ENCODE results near the gene RAB40C.

RAB40C gene

DNA sequence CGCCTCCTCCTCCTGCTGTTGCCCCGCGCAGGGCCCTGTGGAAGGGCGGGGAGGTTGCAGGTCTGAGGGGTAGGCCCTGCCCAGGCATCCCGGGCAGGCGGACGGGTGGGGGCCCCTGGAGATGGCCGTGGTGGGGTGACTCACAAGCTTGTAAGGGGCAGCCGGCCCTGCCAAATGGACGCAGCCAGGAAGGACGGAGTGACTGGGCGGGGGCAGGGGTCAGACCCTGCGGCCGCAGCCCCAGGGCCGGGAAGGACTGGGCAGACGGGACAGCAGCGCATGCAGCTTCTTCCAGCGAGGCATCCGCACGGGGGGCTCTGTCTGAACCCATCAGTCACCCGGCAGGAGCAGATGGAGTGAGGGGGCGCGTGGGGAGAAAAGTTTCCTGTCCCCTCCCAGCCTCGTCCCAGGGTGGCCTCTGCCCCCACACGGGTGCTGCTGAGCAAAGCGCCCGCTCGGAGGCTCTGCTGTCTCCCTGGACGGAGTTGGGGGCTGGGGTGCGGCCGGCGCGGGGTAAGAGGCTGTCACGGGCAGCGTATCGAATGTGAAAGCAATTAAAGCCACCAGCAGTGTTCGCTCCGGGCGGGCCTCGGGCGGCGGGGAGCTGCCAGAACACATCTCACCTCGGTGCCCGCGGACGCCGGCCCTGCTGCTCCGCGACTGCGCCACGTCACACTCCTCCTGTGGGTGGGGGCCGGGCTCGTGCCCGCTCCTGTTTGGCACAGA is 35.1 kb upstream of the RAB40C start:
- Histone ChIP-seq H4K5ac (ENCODE audit: low read length) (no peak overlapping the region), H3K9ac (ENCODE audit: low read length) (no peak overlapping the region), H3K79me1 (ENCODE audit: low read length) (peaks cover under 1% of the 10 kb centered on the region), H3K27me3 (ENCODE audit: insufficient read depth, low read length, poor library complexity) (peaks cover 4% of the 10 kb centered on the region), H3K18ac (ENCODE audit: low read length) (no peak overlapping the region), H3K79me2 (ENCODE audit: control insufficient read depth, insufficient read depth, low read length) (no peaks in the 10 kb centered on the region), H4K8ac (ENCODE audit: low read depth, low read length) (no peak overlapping the region), H2BK5ac (ENCODE audit: low read length) (no peak overlapping the region), H3K4me2 (ENCODE audit: low read length) (no peak overlapping the region), H3K56ac (ENCODE audit: low read length) (no peak overlapping the region), H2BK120ac (ENCODE audit: low read depth, low read length) (no peak overlapping the region), H3K23ac (ENCODE audit: low read length) (no peak overlapping the region), H3K27ac (ENCODE audit: low read depth, low read length) (no peak overlapping the region), H2AK5ac (ENCODE audit: low read length) (no peak overlapping the region), H3K36me3 (ENCODE audit: control insufficient read depth, insufficient read depth, low read length) (no peaks in the 10 kb centered on the region), H2BK15ac (replicated peaks; ENCODE audit: low read depth) (no peak overlapping the region), H3K4ac (ENCODE audit: low read depth, low read length) (no peak overlapping the region), H3K4me1 (ENCODE audit: control insufficient read depth, low read depth, low read length) (no peaks in the 10 kb centered on the region), H3K4me3 (ENCODE audit: low read length) (no peak overlapping the region)
- no CpG with 5 or more reads among the region's 54 CpGs for WGBS (ENCODE audit: extremely low coverage, insufficient coverage, low lambda C conversion rate)
- DNase-seq = no peak

DNA sequence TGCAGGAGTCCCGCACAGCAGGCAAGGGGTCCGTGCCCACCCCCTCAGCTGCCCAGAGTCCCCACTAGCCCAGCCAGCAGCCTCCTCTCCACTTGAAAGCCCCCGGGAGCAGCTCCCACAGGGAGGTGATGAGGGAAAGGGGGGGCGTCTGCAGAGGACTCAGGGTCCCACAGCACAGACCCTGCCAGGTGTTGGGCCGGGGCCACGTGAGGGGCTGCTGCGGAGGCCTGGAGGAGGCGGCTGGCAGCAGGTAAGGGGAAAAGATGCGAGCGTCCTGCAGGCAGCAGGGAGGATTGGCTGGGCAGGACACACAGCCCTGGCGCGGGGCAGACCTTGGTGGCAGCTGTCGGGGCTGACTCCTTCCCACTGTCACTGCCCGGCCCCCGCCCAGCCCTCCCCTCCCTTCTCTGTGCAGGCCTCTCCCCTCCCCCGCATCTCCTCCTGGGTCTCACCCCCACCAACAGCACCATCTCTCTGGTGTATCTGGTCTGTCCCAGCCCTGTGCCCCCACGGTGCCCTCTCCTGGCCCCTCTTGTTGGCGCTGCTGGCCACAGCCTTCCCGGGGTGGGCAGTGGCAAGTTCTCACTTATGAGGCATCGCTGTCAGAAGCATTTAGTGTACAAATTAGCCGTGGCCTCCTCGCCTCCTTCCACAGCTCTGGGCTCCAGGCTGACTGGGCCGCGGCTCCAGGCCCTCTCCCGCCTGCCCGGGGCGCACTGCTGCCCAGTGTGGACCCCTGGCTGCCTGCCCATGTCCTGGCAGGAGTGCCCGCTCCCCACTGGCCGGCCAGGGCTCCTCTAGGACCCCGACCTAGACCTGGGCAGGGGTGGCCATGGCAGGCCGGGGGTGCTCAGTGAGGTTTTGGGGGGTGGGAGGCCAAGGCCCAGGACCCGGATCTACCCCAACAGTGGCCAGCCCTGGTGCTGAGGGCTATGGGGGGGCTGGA is 34.1 kb upstream of the RAB40C start:
- H2BK120ac ChIP-seq (ENCODE audit: low read depth, low read length) = no peak overlapping the region
- no peak overlapping the region for H4K5ac ChIP-seq (ENCODE audit: low read length)
- no peak overlapping the region for H3K56ac ChIP-seq (ENCODE audit: low read length)
- no peaks in the 10 kb centered on the region for H3K36me3 ChIP-seq (ENCODE audit: control insufficient read depth, insufficient read depth, low read length)
- no peak overlapping the region for H3K23ac ChIP-seq (ENCODE audit: low read length)
- no peak overlapping the region for H4K8ac ChIP-seq (ENCODE audit: low read depth, low read length)
- H3K79me2 ChIP-seq (ENCODE audit: control insufficient read depth, insufficient read depth, low read length) = no peaks in the 10 kb centered on the region
- H2BK5ac ChIP-seq (ENCODE audit: low read length) = no peak overlapping the region
- H3K4me1 ChIP-seq (ENCODE audit: control insufficient read depth, low read depth, low read length) = no peaks in the 10 kb centered on the region
- no peak overlapping the region for H3K4me3 ChIP-seq (ENCODE audit: low read length)
- H3K4me2 ChIP-seq (ENCODE audit: low read length) = no peak overlapping the region
- peaks cover 7% of the 10 kb centered on the region for H3K27me3 ChIP-seq (ENCODE audit: insufficient read depth, low read length, poor library complexity)
- no CpG with 5 or more reads among the region's 32 CpGs for WGBS (ENCODE audit: extremely low coverage, insufficient coverage, low lambda C conversion rate)
- H3K4ac ChIP-seq (ENCODE audit: low read depth, low read length) = no peak overlapping the region
- no peak overlapping the region for H3K27ac ChIP-seq (ENCODE audit: low read depth, low read length)
- no peak overlapping the region for H3K18ac ChIP-seq (ENCODE audit: low read length)
- no peak overlapping the region for H2AK5ac ChIP-seq (ENCODE audit: low read length)
- H3K9ac ChIP-seq (ENCODE audit: low read length) = no peak overlapping the region
- no peak overlapping the region for H2BK15ac ChIP-seq (replicated peaks; ENCODE audit: low read depth)
- H3K79me1 ChIP-seq (ENCODE audit: low read length) = no peaks in the 10 kb centered on the region
- DNase-seq = no peak

DNA sequence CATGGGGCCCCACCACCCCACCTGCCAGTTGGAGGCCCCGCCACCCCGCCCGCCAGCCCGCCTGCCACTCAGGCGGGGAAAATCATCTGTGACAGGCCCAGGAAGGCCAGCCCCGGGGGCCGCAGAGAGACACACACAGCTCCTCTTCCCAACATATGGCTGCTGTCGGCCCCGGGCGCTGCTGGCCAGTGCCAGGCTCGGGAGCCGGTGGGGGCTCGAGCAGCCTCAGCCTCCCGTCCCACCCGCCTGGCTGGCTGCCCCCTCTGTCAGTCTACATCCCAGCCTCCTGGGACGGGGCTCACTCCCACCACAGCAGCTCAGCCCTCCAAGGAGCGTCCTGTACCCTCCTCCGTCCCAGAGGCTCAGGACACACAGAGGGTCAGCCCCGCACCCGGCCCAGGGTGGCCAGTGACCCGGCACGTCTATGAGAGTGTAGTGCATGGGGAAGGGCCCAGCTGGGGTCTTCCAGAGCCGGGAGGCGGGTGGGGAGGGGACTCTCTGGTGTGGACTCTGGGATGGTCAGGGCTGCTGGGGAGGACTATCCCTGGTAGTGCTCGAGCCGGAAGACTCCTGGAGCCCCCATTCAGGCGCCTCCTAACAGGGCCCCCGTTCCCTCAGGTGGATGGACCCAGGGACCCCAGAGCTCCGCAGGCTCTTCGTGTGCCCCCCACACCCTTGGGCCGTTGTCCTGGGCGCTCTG is 33.2 kb upstream of the RAB40C start:
- no peaks in the 10 kb centered on the region for H3K79me1 ChIP-seq (ENCODE audit: low read length)
- H3K27ac ChIP-seq (ENCODE audit: low read depth, low read length) = no peak overlapping the region
- no peak overlapping the region for H3K4ac ChIP-seq (ENCODE audit: low read depth, low read length)
- no peaks in the 10 kb centered on the region for H3K79me2 ChIP-seq (ENCODE audit: control insufficient read depth, insufficient read depth, low read length)
- H3K56ac ChIP-seq (ENCODE audit: low read length) = no peak overlapping the region
- no peak for DNase-seq
- no peak overlapping the region for H4K5ac ChIP-seq (ENCODE audit: low read length)
- no peak overlapping the region for H3K4me3 ChIP-seq (ENCODE audit: low read length)
- no CpG with 5 or more reads among the region's 32 CpGs for WGBS (ENCODE audit: extremely low coverage, insufficient coverage, low lambda C conversion rate)
- no peak overlapping the region for H4K8ac ChIP-seq (ENCODE audit: low read depth, low read length)
- H2BK15ac ChIP-seq (replicated peaks; ENCODE audit: low read depth) = no peak overlapping the region
- H3K23ac ChIP-seq (ENCODE audit: low read length) = no peak overlapping the region
- no peak overlapping the region for H3K9ac ChIP-seq (ENCODE audit: low read length)
- no peak overlapping the region for H2BK5ac ChIP-seq (ENCODE audit: low read length)
- no peak overlapping the region for H3K18ac ChIP-seq (ENCODE audit: low read length)
- H2AK5ac ChIP-seq (ENCODE audit: low read length) = no peak overlapping the region
- no peaks in the 10 kb centered on the region for H3K4me1 ChIP-seq (ENCODE audit: control insufficient read depth, low read depth, low read length)
- H3K27me3 ChIP-seq (ENCODE audit: insufficient read depth, low read length, poor library complexity) = peaks cover 10% of the 10 kb centered on the region
- no peaks in the 10 kb centered on the region for H3K36me3 ChIP-seq (ENCODE audit: control insufficient read depth, insufficient read depth, low read length)
- no peak overlapping the region for H3K4me2 ChIP-seq (ENCODE audit: low read length)
- no peak overlapping the region for H2BK120ac ChIP-seq (ENCODE audit: low read depth, low read length)

DNA sequence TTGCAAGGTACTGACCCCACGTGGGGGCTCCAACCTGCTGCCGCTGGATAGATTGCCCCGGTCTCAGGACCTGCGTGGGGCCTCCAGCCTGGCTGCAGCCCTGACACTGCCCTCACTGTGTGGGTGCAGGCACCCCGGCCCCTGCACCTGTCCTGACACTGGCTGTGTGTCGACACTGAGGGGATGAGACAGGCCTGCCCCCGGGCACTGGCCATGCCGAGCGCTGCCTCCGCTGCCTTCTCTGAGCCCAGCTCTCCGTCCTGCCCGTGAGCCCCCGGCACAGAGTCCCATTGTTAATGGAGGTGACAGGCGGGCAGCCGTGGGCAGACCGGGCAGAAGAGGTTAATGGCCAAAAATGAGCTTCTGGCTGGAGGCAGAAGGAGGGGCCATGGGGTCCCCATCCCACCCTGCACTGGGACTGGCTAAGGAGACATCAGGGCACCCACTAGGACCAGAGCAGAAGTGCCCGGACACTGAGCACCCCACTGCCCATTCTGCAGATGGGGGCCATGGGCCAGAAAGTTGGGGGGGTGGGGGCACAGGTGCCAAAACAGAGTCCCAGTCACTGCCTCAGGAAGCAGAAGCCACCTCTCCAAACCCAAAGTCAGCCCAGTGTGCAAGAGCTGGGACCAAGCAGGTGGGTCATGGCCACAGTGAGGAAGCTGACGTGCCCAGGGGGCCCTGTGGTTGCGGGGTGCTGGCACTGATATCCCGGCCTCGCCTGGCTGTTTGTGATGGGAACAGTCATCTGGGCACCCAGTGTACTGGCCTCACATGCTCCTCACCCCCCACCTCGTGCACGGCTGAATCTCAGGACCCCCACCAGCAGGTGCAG is 32.2 kb upstream of the RAB40C start:
- no peak overlapping the region for H4K5ac ChIP-seq (ENCODE audit: low read length)
- H3K27ac ChIP-seq (ENCODE audit: low read depth, low read length) = no peak overlapping the region
- H3K23ac ChIP-seq (ENCODE audit: low read length) = no peak overlapping the region
- H3K36me3 ChIP-seq (ENCODE audit: control insufficient read depth, insufficient read depth, low read length) = no peaks in the 10 kb centered on the region
- H3K79me2 ChIP-seq (ENCODE audit: control insufficient read depth, insufficient read depth, low read length) = no peaks in the 10 kb centered on the region
- H2BK120ac ChIP-seq (ENCODE audit: low read depth, low read length) = no peak overlapping the region
- H2BK5ac ChIP-seq (ENCODE audit: low read length) = no peak overlapping the region
- no peak overlapping the region for H3K4me3 ChIP-seq (ENCODE audit: low read length)
- DNase-seq = no peak
- H3K4me2 ChIP-seq (ENCODE audit: low read length) = no peak overlapping the region
- no peaks in the 10 kb centered on the region for H3K4me1 ChIP-seq (ENCODE audit: control insufficient read depth, low read depth, low read length)
- no peak overlapping the region for H3K4ac ChIP-seq (ENCODE audit: low read depth, low read length)
- H3K18ac ChIP-seq (ENCODE audit: low read length) = no peak overlapping the region
- H3K79me1 ChIP-seq (ENCODE audit: low read length) = no peaks in the 10 kb centered on the region
- no peak overlapping the region for H2BK15ac ChIP-seq (replicated peaks; ENCODE audit: low read depth)
- no peak overlapping the region for H3K56ac ChIP-seq (ENCODE audit: low read length)
- peaks cover 10% of the 10 kb centered on the region for H3K27me3 ChIP-seq (ENCODE audit: insufficient read depth, low read length, poor library complexity)
- H2AK5ac ChIP-seq (ENCODE audit: low read length) = no peak overlapping the region
- no peak overlapping the region for H4K8ac ChIP-seq (ENCODE audit: low read depth, low read length)
- no CpG with 5 or more reads among the region's 23 CpGs for WGBS (ENCODE audit: extremely low coverage, insufficient coverage, low lambda C conversion rate)
- no peak overlapping the region for H3K9ac ChIP-seq (ENCODE audit: low read length)

DNA sequence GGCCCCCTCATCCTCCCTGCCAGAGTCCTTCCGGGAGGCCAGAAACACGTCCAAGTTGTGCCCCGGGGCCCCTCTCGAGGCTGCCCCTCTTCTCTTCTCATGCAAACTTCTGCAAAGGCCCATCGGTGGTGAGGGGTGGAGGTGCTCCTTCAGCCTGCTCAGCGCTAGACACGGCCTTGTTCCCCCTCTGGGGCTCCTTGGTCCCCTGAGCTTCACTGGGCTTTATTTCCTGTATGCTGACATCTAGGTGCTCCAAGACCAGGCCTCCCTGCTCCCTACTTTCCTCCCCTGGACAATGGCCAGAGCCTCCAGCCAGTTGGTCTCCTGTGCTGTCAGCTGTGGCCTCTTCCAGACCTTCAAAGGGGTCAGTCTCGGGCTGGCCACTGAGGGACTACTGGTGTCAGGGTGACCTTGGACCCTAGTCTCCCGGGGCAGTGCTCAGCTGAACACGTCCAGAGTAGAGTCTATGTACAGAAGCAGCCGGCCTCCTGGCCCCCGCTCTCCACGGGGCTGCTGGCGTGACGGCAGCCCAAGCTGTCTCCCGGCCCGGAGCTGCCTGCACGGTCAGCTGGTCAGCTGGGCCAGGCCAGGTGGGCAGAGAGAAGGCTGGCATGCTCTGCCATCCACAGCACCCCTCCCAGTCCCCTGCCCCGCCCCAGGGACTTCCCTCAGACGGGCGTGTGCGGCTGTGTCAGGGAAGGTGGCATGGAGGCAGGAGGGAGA is 31.4 kb upstream of the RAB40C start:
- Histone ChIP-seq H2BK15ac (replicated peaks; ENCODE audit: low read depth) (no peak overlapping the region), H4K5ac (ENCODE audit: low read length) (no peak overlapping the region), H3K79me2 (ENCODE audit: control insufficient read depth, insufficient read depth, low read length) (no peaks in the 10 kb centered on the region), H3K4me1 (ENCODE audit: control insufficient read depth, low read depth, low read length) (no peaks in the 10 kb centered on the region), H4K8ac (ENCODE audit: low read depth, low read length) (no peak overlapping the region), H3K9ac (ENCODE audit: low read length) (no peak overlapping the region), H3K18ac (ENCODE audit: low read length) (no peak overlapping the region), H3K4ac (ENCODE audit: low read depth, low read length) (no peak overlapping the region), H2BK120ac (ENCODE audit: low read depth, low read length) (no peak overlapping the region), H3K56ac (ENCODE audit: low read length) (no peak overlapping the region), H2AK5ac (ENCODE audit: low read length) (no peak overlapping the region), H3K23ac (ENCODE audit: low read length) (no peak overlapping the region), H3K27me3 (ENCODE audit: insufficient read depth, low read length, poor library complexity) (peaks cover 10% of the 10 kb centered on the region), H3K36me3 (ENCODE audit: control insufficient read depth, insufficient read depth, low read length) (no peaks in the 10 kb centered on the region), H3K4me2 (ENCODE audit: low read length) (no peak overlapping the region), H3K79me1 (ENCODE audit: low read length) (no peaks in the 10 kb centered on the region), H3K27ac (ENCODE audit: low read depth, low read length) (no peak overlapping the region), H3K4me3 (ENCODE audit: low read length) (no peak overlapping the region), H2BK5ac (ENCODE audit: low read length) (no peak overlapping the region)
- DNase-seq = no peak
- WGBS (ENCODE audit: extremely low coverage, insufficient coverage, low lambda C conversion rate) = no CpG with 5 or more reads among the region's 22 CpGs

All from mesendoderm (in vitro differentiated cells).